GM18870 (cell line): ENCODE data around the gene IARS2.
"Not testable (repeated sequence)": the region's sequence is repeated elsewhere in the genome, so short reads cannot be mapped to it uniquely, and the experiment has no call there.

ENCODE experiments used
- ATAC-seq: cut with Tn5 transposase; IDR thresholded peaks from one replicate; pipeline ENCODE4 v1.9.1; 2021; ENCODE audit warnings: moderate library complexity; ENCODE audit not compliant: unreplicated experiment

Gene IARS2

DNA sequence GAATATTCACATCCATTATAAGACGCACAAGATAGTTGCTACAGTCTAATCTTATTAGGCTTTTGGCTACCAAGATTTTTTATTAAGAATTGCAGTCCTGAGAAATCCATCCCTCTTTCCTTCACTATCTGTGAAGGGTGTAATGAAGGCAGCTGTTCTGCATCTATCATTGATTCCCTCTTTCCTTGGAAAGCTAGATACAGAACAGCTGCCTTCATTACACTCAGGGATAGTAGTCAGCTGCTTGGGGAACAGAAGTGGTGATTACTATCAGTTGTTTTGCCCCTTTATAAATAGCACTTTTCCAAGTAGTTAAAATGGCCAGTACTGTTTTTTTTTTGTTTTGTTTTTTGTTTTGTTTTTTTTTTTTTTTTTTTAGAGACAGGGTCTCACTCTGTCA is 70.2 kb downstream of the IARS2 start:
- ATAC-seq, result no peak

DNA sequence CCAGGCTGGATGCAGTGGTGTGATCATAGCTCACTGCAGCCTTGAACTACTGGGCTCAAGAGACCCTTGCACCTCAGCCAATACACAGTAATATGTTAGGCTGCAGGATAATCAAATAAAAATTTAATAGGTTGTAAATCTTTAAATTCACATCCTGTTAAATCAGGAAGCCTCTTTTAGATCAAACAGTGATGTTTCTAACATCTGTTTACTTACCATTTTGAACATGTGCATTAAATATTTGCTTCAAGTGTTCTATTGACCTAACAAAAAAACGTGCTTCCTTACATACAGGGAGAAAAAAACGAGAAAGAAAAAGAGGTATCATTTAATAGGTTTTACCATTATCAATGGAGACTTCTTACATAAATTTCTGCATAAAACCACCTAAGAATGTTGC is 70.6 kb downstream of the IARS2 start:
- no peak for ATAC-seq

DNA sequence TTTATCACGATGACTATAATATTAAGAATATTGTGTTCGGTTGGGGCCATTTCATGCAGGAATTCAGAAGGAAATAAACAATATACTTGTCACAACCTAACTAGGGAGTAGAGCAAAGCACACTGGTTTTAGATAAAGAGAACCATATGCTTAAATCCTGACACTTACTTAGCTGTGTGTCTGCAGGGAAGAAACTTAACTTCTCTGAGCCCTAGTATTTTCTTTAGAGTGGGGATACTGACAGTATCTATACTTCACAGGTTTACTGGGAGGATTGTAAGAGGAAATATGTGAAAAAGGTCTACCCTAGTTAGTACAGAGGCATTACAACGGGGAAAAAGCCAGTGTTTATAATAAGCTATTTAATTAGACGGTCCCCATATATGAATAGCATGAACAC is 72.9 kb downstream of the IARS2 start:
- ATAC-seq, result no peak

DNA sequence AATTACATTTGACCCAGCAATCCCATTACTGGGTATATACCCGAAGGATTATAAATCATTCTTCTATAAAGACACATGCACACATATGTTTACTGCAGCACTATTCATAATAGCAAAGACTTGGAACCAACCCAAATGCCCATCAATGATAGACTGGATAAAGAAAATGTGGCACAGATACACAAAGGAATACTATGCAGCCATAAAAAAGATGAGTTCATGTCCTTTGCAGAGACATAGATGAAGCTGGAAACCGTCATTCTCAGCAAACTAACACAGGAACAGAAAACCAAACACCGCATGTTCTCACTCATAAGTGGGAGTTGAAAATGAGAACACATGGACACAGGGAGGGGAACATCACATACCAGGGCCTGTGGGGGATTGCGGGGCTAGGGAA is 76.0 kb downstream of the IARS2 start:
- not testable (repeated sequence) for ATAC-seq

DNA sequence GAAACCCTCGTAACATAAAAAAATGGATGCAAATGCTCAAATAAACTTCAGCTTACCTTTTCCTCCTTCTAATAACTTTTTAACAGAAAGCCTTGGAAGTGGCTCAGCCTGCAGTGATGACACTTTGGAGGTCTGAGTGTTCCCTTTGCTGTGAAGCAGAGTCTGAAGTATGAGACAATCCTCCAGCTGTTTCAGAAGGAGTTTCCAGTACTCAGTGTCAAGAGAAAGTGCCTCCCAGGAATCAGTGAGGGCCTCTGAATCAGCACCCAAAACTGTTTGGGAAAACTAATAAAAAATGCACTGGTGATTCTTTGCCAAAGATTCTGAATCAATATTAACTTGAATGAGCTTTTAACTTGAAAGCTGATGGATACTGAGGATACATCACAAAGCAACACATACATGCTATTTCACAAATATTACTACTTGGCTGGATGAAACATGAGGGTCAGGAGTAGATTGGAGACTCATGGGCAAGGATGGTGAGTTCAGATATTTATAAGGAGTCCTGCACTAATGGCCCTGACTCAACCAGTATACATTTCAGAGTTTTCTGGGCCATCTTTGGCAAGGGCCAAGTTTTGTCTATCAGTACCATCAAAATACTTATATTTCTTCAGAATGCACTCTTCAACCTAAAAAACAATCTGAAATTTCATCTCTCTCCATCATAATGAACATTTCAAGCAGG is 77.0 kb downstream of the IARS2 start:
- ATAC-seq, result no peak

DNA sequence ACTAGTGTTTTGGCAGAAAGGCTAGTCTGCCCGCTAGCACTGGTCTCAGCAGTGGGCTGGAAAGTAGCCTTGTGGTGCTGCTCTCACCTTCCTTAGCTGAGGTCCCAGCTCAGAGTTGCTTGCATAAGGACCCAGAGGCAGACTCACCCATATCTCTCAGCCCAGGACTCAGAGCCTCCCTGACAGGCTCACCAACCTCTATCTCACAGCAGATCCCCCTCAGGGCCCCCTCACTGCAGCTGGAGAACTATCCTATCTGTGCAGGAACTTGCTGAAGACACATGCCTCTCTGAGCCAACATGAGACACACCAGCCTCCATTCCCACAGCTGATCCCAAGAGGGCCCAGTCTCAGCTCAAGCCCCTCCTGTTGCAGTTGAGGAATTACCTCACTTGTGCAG is 82.6 kb downstream of the IARS2 start:
- ATAC-seq, result no peak

DNA sequence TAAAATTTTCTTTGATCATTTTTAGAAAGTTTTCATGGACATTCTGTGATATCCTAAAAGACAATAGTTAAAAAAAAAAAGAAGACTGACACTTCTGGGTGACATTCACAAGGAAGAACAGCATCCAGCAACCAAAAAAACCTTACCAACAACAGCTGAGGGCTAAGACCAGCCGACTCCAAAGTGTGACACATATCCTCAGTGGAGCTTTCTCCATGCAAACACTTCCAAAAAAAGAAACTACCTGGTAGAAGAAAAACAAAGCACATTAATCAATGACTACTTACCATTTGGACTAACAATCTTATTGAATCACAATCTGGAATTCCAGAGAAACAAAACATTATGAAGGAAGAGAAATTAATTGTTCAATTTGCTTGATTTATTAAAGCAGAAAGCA is 88.2 kb downstream of the IARS2 start:
- ATAC-seq, result no peak

DNA sequence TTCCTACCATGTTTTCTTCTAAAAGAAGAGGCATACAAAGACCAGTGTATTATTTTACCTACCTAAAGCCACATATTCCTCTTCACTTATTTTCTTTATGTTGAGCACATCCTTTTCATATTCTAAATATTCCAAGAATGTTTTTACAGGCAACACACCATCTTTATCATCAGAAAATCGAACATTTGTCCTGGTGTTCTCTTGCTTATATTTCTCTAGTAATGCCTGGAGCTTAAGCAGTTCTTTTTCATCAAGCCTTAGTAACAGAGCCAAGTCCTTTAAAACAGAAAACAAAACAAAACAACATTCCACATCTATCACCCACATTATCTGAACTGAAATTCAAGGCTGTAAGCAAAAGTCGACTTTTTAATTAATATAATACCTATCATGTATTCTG is 88.7 kb downstream of the IARS2 start:
- ATAC-seq, result no peak

DNA sequence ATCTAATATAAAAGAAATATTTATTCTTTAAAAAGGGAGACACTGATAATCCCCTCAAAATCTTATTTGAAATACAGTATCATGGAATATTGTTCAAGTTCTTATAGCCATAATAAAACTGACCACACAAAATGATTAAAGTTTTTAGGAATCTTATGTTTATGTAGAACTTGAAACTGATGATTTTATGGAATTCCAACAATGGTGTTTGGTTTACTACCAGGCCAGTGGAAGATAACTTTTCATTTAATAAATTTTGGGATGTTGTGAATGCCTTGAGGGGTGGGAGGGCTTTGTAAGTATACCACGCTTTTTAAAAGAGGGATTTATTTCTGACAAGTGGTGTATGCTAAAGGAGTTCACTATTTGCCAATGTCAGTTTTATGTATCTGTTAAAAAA is 90.6 kb downstream of the IARS2 start:
- no peak for ATAC-seq

DNA sequence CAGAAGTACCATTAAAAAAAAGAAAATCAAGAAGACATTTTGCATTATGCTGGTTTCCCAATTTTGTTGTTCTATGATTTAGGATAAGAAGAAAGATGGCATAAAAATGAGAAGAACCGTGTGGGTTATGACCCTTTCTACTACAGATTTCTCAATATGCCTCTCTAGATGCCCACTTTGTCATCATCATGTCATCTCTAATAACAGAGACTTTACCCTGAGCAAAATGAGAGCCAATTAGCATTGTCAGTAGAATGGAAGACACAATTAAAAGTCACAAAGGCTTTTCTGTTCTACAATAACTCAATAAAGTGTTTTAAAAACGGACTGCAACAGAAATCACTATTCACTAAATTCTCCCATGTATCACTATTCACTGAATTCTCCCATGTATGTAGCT is 92.8 kb downstream of the IARS2 start:
- ATAC-seq, result no peak

DNA sequence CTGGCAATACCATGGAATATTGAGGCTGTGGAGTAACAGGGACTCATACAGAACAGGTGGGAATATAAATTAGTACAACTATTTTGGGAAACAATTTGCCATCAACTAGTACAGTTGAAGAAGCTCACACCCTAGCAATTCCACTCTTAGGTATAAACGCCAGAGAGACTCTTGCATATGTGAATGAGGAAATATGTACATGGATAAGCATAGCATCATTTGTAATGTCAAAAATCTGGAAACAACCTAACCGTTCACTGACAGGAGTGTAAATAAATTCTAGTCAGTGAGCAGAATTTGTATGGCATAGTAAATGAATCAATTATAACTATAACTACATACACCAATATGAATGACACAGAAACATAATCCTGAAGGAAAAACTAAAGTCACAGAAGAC is 94.6 kb downstream of the IARS2 start:
- ATAC-seq, result no peak

DNA sequence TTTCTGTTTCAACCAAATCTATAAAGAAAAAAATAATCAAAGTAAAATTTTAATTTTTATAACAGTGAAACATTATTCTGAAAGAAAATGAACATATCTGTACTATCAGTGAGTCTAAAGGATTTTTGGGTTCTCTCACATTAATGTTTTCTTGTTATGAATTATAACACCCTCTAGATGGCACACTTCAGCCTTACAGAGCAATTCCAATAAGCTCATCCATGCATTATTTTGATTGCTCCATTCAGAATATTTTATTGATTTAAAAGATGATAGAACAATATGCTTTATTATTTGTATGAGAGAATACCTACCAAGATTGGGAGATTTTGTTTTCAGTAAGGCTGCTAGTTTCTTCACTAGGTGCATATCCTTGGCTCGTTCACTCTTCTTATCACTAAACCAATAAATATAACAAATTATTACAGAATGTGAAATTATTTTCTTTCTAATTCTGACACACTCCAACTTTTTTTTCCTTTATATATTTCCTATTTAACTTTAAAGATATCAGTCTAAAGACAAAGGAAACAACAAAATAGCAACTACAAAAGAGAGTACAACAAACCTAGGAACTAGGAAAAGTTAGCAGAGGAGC is 95.9 kb downstream of the IARS2 start:
- ATAC-seq, result peak; percentile 53

DNA sequence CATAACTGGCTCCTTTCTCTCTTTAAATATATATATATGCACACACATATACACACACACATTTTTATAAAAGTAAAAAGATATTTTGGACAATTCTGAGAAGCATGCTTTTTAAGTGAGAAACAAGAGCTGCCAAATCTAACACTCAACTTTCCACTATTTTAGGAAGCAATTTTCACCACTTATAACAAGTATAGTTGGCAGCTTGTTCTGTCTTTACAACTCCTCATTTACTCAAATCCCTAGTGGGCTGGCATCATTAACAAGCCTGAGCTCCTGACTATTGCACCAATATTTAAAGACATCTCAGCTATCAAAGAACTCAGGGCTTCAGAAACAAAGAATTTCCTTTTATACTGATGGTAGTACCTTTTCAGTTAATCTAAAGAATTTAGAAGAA is 101.8 kb downstream of the IARS2 start:
- no peak for ATAC-seq
